ENCODE measurements around the gene EPHA7.
A peak's percentile ranks its signal among the peaks of the same experiment; 100 is the strongest.

The EPHA7 gene

GRCh38 chr6:93417421-93418013 is 1.8 kb downstream of the EPHA7 start:
- H3K27me3 ChIP-seq (ENCODE audit: insufficient read depth, low read length) = no peaks in the 10 kb centered on the region
- H2AFZ ChIP-seq (ENCODE audit: low read depth, low read length) = peak overlapping the region; percentile 65
- H3K9me3 ChIP-seq (ENCODE audit: low read length) = no peaks in the 10 kb centered on the region
- H3K4me3 ChIP-seq (ENCODE audit: low read length) = peak overlapping the region; percentile 94
- no peaks in the 10 kb centered on the region for H3K36me3 ChIP-seq (ENCODE audit: insufficient read depth, low read length)
- peaks cover 15% of the 10 kb centered on the region for H3K4me1 ChIP-seq (ENCODE audit: insufficient read depth, low read length)

GRCh38 chr6:93416571-93417420 is 2.6 kb downstream of the EPHA7 start:
- no peaks in the 10 kb centered on the region for H3K36me3 ChIP-seq (ENCODE audit: insufficient read depth, low read length)
- H3K4me1 ChIP-seq (ENCODE audit: insufficient read depth, low read length) = peaks cover 15% of the 10 kb centered on the region
- H3K4me3 ChIP-seq (ENCODE audit: low read length) = peak overlapping the region; percentile 94
- no peaks in the 10 kb centered on the region for H3K27me3 ChIP-seq (ENCODE audit: insufficient read depth, low read length)
- peak overlapping the region; percentile 65 for H2AFZ ChIP-seq (ENCODE audit: low read depth, low read length)
- H3K9me3 ChIP-seq (ENCODE audit: low read length) = no peaks in the 10 kb centered on the region

GRCh38 chr6:93413190-93413589 is 6.2 kb downstream of the EPHA7 start:
- H3K9me3 ChIP-seq (ENCODE audit: low read length) = no peaks in the 10 kb centered on the region
- H3K4me1 ChIP-seq (ENCODE audit: insufficient read depth, low read length) = peaks cover 6% of the 10 kb centered on the region
- no peaks in the 10 kb centered on the region for H3K27me3 ChIP-seq (ENCODE audit: insufficient read depth, low read length)
- peaks cover 11% of the 10 kb centered on the region for H3K36me3 ChIP-seq (ENCODE audit: insufficient read depth, low read length)
- H3K4me3 ChIP-seq (ENCODE audit: low read length) = no peak overlapping the region
- no peak overlapping the region for H2AFZ ChIP-seq (ENCODE audit: low read depth, low read length)

- Histone ChIP-seq H3K27me3 (ENCODE audit: insufficient read depth, low read length) (no peaks in the 10 kb centered on the region), H3K36me3 (ENCODE audit: insufficient read depth, low read length) (peaks cover 11% of the 10 kb centered on the region), H2AFZ (ENCODE audit: low read depth, low read length) (no peak overlapping the region), H3K4me3 (ENCODE audit: low read length) (no peak overlapping the region), H3K4me1 (ENCODE audit: insufficient read depth, low read length) (peaks cover 3% of the 10 kb centered on the region), H3K9me3 (ENCODE audit: low read length) (no peaks in the 10 kb centered on the region)
Observed at GRCh38 chr6:93412452-93412851, 6.9 kb downstream of the EPHA7 start.

- Histone ChIP-seq H2AFZ (ENCODE audit: low read depth, low read length) (no peak overlapping the region), H3K9me3 (ENCODE audit: low read length) (no peaks in the 10 kb centered on the region), H3K36me3 (ENCODE audit: insufficient read depth, low read length) (peaks cover 11% of the 10 kb centered on the region)
Observed at GRCh38 chr6:93407186-93407585, 12.2 kb downstream of the EPHA7 start.

DNA sequence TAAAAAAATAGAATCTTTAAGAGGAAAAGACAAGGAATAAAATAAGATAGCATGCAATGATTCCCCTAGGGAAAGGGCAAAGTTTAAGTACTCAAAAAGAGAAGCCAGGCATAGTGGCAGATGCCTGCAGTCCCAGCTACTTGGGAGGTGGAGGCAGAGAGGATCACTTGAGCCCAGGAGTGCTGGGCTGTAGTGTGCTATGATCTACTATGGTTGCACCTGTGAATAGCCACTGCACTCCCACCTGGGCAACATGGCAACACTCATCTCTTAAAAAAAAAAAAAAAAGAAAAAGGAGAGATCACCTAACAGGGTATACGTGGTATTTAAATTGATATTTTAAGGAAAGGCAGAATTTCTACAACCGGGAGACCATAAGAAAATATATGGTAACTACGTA is 16.0 kb downstream of the EPHA7 start:
- H3K4me3 ChIP-seq (ENCODE audit: low read length) = no peak overlapping the region
- H3K9me3 ChIP-seq (ENCODE audit: low read length) = no peaks in the 10 kb centered on the region
- H3K36me3 ChIP-seq (ENCODE audit: insufficient read depth, low read length) = no peaks in the 10 kb centered on the region
- H3K27me3 ChIP-seq (ENCODE audit: insufficient read depth, low read length) = no peaks in the 10 kb centered on the region
- H3K4me1 ChIP-seq (ENCODE audit: insufficient read depth, low read length) = peaks cover 4% of the 10 kb centered on the region
- H2AFZ ChIP-seq (ENCODE audit: low read depth, low read length) = no peak overlapping the region

More at GRCh38 chr6:93407186-93407585, 12.2 kb downstream of the EPHA7 start:
- H3K27me3 ChIP-seq (ENCODE audit: insufficient read depth, low read length) = no peaks in the 10 kb centered on the region
- no peaks in the 10 kb centered on the region for H3K4me1 ChIP-seq (ENCODE audit: insufficient read depth, low read length)
- H3K4me3 ChIP-seq (ENCODE audit: low read length) = no peak overlapping the region

- Histone ChIP-seq H3K4me3 (ENCODE audit: low read length) (no peak overlapping the region), H2AFZ (ENCODE audit: low read depth, low read length) (no peak overlapping the region), H3K4me1 (ENCODE audit: insufficient read depth, low read length) (peaks cover 10% of the 10 kb centered on the region), H3K9me3 (ENCODE audit: low read length) (no peaks in the 10 kb centered on the region), H3K27me3 (ENCODE audit: insufficient read depth, low read length) (no peaks in the 10 kb centered on the region), H3K36me3 (ENCODE audit: insufficient read depth, low read length) (no peaks in the 10 kb centered on the region)
Observed at GRCh38 chr6:93398723-93399122, 20.6 kb downstream of the EPHA7 start.

- Histone ChIP-seq H3K9me3 (ENCODE audit: low read length) (no peaks in the 10 kb centered on the region), H3K4me3 (ENCODE audit: low read length) (no peak overlapping the region), H3K4me1 (ENCODE audit: insufficient read depth, low read length) (peaks cover 10% of the 10 kb centered on the region), H2AFZ (ENCODE audit: low read depth, low read length) (no peak overlapping the region), H3K36me3 (ENCODE audit: insufficient read depth, low read length) (no peaks in the 10 kb centered on the region), H3K27me3 (ENCODE audit: insufficient read depth, low read length) (no peaks in the 10 kb centered on the region)
Observed at GRCh38 chr6:93394471-93394870, 24.9 kb downstream of the EPHA7 start.

DNA sequence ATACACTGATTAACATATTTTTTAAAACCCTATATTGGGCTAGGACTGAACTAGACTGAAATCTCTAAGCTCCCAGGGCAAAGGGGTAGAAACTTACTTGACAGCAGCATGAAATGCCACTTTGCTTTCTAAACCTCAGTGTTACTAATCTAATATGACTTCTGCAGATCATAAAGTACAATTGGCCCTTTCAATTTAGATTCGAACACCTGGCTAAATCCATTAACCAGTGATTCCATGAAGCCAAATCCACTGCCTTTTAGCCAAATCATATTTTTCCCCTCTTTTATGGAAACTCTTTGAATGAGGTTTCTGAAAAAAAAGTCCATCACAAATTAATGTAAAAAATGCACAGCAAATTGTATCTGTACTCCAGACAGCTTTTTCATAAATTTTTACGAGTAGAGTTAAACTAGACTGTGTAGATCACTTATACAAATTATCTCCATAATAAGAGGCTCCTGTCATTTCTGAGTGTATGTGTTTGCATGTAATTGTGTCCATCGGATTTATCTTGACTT is 25.7 kb downstream of the EPHA7 start:
- no peaks in the 10 kb centered on the region for H3K36me3 ChIP-seq (ENCODE audit: insufficient read depth, low read length)
- no peaks in the 10 kb centered on the region for H3K27me3 ChIP-seq (ENCODE audit: insufficient read depth, low read length)
- peaks cover 6% of the 10 kb centered on the region for H3K4me1 ChIP-seq (ENCODE audit: insufficient read depth, low read length)
- no peaks in the 10 kb centered on the region for H3K9me3 ChIP-seq (ENCODE audit: low read length)
- no peak overlapping the region for H3K4me3 ChIP-seq (ENCODE audit: low read length)
- H2AFZ ChIP-seq (ENCODE audit: low read depth, low read length) = no peak overlapping the region

- H3K4me3 ChIP-seq (ENCODE audit: low read length) = no peak overlapping the region
- H3K4me1 ChIP-seq (ENCODE audit: insufficient read depth, low read length) = peaks cover 6% of the 10 kb centered on the region
- no peaks in the 10 kb centered on the region for H3K36me3 ChIP-seq (ENCODE audit: insufficient read depth, low read length)
- no peak overlapping the region for H2AFZ ChIP-seq (ENCODE audit: low read depth, low read length)
- H3K9me3 ChIP-seq (ENCODE audit: low read length) = no peaks in the 10 kb centered on the region
- no peaks in the 10 kb centered on the region for H3K27me3 ChIP-seq (ENCODE audit: insufficient read depth, low read length)
Observed at GRCh38 chr6:93392797-93393196, 26.6 kb downstream of the EPHA7 start.

DNA sequence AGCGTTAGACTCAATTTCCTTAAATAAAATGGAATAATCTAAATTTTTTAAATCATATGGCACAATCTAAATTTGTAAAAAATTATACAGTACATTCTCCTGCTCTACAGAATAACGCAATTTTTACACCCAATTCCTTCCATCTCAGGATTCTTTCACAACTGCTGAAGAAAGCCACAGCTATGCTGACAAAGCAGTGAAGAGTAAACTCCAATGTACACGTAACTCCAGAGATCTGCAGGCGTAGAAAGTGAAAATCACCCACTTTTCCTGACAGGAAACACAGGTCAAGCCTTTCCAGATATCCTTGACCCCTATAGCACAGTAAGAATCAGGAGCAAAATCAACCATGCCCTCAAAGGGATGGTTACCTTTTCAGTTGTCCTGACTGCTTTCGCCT is 27.4 kb downstream of the EPHA7 start:
- Histone ChIP-seq H3K9me3 (ENCODE audit: low read length) (no peaks in the 10 kb centered on the region), H3K36me3 (ENCODE audit: insufficient read depth, low read length) (no peaks in the 10 kb centered on the region), H3K4me3 (ENCODE audit: low read length) (no peak overlapping the region), H2AFZ (ENCODE audit: low read depth, low read length) (no peak overlapping the region), H3K4me1 (ENCODE audit: insufficient read depth, low read length) (peaks cover 6% of the 10 kb centered on the region), H3K27me3 (ENCODE audit: insufficient read depth, low read length) (no peaks in the 10 kb centered on the region)

GRCh38 chr6:93389192-93389591 is 30.2 kb downstream of the EPHA7 start:
- Histone ChIP-seq H3K4me3 (ENCODE audit: low read length) (no peak overlapping the region), H3K27me3 (ENCODE audit: insufficient read depth, low read length) (no peaks in the 10 kb centered on the region), H3K9me3 (ENCODE audit: low read length) (no peaks in the 10 kb centered on the region), H2AFZ (ENCODE audit: low read depth, low read length) (no peak overlapping the region), H3K36me3 (ENCODE audit: insufficient read depth, low read length) (no peaks in the 10 kb centered on the region), H3K4me1 (ENCODE audit: insufficient read depth, low read length) (no peaks in the 10 kb centered on the region)

- Histone ChIP-seq H3K36me3 (ENCODE audit: insufficient read depth, low read length) (no peaks in the 10 kb centered on the region), H3K9me3 (ENCODE audit: low read length) (no peaks in the 10 kb centered on the region), H3K27me3 (ENCODE audit: insufficient read depth, low read length) (no peaks in the 10 kb centered on the region), H3K4me3 (ENCODE audit: low read length) (no peak overlapping the region), H2AFZ (ENCODE audit: low read depth, low read length) (no peak overlapping the region), H3K4me1 (ENCODE audit: insufficient read depth, low read length) (no peaks in the 10 kb centered on the region)
Observed at GRCh38 chr6:93388070-93388469, 31.3 kb downstream of the EPHA7 start.

Measured in neuron (in vitro differentiated cells).